Fibroblast of skin of back (primary cell): Measurements from ENCODE around the gene CPXM2. TPM values are rescaled to one million over a fixed set of nuclear protein-coding genes. Genes with fewer than 3 reads are reported as not detected.

Source experiments
- DNase-seq: peaks from one replicate; pipeline ENCODE4 v3.0.0-alpha.2; 2013
- polyA plus RNA-seq, 2 experiments: library from polyadenylated mRNA; unstranded; fragments of 120-200 nt; gene quantifications; one replicate each; pipeline ENCODE4 v1.2.1, GENCODE V29; 2013; ENCODE audit not compliant: insufficient read length in 2 of 2

Gene CPXM2
- polyA plus RNA-seq (2013, experiment 1 of 2; ENCODE audit: insufficient read length): 1.9 TPM
- 1.6 TPM for polyA plus RNA-seq (2013, experiment 2 of 2; ENCODE audit: insufficient read length)

DNA sequence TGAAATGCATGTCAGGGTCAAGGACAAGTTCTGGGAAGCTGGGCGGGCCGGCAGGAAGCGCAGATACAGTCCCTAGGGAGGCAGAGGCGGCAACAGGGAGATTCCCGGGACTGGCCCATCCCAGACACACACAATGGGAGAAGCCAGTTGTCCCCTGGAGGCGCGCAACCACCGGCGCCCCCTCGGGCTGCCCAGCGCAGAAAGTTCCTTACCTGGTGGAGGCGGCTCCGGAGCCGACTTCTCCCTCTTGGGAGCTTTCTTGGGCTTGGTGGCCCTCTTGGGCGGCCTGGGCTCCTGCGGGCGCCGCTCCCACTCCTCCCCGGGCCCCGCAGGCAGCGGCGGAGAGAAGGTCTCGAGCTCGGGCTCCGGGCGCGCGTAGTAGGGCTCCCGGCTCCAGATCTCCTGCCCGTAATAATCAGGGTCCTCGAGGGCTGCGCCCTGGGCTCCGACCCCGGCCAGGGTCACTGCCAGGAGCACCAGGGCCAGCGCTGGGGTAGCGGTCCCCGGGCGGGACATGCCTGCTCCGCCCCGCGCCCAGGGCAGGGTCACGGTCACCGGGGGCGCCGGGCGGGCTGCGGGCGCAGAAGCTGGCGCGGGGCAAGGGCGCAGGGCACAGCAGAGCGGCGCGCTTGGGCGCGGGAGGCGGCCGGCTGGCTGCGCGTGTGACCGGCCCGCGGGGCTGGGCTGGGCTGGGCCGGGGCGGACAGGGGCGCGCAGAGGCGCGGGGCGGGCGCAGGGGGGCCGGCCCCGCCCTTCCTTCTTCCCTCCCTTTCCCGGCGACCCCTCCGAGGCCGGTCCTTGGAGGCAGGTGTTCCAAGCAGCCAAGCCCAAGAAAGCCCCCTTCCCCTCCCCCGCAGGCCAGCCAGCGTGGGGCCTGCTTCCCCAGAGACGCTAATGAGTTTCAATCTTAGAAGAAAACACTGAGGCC lies at the start of gene CPXM2:
TSS of gene CPXM2 (minus strand) at position 664 of the 928 bp plus-strand sequence. CDS start at position 516, 148 bp downstream.
- peak; percentile 11 for DNase-seq

- DNase-seq: no peak
These were observed 48.0 kb upstream of the CPXM2 start for GRCh38 chr10:123939591-123939990.

DNA sequence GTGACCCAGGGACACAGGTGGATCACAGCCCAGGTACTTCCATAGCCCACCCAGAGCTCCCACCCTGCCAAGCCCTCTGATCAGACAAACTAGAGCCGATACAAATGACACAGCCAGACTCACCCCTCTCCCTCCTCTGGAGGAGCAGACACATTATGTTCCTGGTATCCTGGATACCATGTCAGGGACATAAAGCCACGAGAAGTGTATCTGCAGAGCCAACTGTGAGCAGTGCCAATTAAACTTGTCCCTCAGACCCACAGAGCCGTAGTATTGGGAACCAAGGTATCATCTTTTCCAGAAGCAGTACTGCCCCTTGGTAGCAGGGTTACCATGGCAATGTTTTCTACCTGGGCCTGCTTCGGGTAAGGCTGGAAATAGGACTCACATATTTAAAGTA lies 47.3 kb upstream of the CPXM2 start:
- DNase-seq: no peak

- DNase-seq: peak; percentile 27
These were observed 44.8 kb upstream of the CPXM2 start for GRCh38 chr10:123936426-123936825.

DNA sequence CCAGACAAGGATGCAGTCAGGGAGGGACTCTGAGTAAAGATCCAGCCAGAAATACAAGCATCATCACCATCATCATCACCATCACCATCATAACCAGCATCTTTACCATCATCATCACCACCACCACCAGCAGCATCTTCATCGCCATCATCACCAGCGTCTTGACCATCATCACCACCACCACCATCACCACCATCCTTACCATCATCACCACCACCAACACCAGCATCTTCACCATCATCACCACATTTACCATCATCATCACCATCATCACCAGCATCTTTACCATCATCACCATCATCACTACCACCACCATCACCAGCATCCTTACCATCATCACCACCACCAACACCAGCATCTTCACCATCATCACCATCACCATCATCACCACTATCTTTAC lies 44.1 kb upstream of the CPXM2 start:
- DNase-seq: no peak

- DNase-seq: no peak
These were observed 43.2 kb upstream of the CPXM2 start for GRCh38 chr10:123934846-123935245.

DNA sequence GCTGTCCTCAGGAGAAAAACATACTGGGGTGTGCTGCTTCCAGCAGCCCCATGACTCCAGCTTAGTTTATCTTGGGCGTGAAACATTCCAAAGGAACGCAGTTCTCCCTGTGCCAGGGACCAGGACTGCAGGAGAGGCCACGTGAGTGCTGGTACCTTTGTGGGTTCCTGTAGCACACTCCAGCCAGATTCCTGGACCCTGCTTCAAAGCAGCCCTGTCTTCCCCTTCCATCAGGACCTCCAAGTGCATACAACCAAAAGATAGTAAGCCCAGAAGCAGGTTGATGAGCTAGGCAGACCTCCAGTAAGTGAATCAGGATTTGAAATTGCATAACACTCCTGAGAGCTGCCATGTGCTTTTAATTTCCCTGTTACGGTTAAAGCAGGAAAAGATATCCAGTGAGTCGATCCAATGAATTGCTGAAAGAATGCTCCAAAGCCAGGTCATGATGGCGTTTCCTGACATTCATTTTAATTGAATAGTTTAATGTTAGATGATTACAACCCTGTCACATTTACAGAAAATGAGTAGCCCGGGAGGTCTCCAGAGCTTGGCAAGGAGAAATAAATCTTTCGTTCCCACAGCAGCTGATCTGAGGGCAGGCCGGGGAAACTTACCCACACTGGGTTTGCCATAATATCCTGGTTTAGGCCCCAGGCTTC lies 38.9 kb upstream of the CPXM2 start:
- peak; percentile 58 for DNase-seq

DNA sequence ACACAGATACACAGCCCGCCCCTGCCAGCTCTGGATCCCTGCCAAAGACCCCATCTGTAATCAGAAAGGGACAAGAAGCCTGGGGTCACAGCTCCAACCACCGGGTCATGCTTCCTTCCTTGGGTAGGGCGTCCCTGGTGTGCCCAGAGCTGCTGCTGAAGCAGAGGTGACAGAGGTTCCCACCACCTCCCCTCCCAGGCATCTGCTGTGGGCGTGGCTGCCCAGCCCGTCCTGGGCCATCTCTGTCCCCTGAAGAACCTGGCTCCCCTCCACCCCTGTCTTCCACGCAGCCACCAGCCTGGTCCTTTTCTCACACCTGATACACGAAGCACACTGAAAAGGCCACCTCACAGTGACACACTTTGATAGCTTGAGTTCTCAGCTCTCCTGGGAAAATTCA lies 38.2 kb upstream of the CPXM2 start:
- no peak for DNase-seq

- no peak for DNase-seq
These were observed 36.8 kb upstream of the CPXM2 start for GRCh38 chr10:123928427-123928826.

GRCh38 chr10:123926401-123927264 lies 35.0 kb upstream of the CPXM2 start:
- peak; percentile 57 for DNase-seq

DNA sequence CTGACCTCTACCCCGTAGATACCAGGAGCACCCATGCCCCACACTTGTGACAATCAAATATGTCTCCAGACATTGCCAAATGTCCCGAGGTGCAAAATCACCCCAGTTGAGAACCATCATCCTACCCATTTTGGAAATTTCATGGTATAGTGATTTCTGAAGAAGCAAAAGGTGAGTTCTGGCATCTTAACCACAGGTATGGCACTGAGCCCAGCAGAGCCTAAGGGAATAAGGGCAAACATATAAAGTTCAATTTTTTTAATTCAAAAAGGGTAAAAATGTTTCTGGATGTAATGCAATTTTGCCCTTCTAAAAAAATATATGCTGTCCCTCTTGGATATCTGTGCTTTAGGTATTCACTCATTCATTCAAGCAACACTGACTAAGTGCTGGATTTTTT lies 30.5 kb upstream of the CPXM2 start:
- no peak for DNase-seq

DNA sequence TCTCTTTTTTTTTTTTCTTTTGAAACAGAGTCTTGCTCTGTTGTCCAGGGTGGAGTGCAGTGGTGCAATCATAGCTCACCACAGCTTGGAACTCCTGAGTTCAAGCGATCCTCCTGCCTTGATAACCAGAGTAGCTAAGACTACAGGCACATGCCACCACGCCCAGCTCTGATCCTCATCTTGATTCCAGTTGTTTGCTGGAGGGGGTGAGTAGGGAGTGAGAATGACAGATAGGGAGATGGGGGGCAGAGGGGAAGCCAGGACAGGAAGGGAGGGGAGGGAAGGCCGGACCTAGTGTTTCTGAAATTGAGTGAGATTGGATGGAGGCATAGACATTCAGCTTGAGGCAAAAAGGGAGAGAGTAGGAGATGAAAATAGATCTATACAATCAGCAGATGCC lies 25.2 kb upstream of the CPXM2 start:
- DNase-seq: no peak

- DNase-seq: no peak
These were observed 22.2 kb upstream of the CPXM2 start for GRCh38 chr10:123913688-123914268.

DNA sequence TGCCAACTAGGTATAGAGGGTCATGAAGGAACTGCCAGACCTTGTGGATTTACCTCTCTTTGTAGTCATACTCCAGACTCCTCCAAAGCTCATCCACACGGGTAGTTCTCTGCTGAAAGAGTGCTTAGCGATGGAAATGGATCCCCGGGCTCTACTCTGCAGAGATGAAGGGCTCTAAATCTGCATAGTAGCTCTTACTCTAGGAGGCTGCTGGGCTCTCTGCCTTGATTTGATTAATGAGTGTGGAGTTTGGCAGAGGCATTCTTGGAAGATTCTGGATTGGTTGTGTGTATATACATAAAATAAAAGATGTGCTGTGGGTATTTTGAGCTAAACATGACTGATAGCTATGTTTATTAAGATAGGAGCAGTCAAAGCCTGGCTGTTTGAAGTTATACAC lies 21.3 kb upstream of the CPXM2 start:
- no peak for DNase-seq

DNA sequence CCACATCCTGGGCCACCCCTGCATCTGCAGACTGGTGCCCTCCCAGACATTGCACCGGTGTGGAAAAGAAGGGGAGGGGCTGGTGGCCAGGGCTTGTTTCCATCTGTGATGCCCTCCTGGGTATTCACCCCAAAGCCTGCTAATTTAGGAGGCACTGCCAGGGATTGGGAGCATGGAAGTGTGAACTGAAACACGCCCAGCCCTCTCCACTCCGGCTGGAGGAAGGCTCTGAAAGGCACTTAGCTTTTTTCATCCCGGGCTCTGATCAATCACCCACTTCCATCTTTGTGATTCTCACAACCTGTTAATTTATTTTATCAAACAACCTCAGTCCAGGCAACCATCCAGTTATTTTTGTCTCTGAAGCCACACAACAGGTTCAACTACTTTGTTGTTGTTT lies 20.9 kb upstream of the CPXM2 start:
- no peak for DNase-seq

DNA sequence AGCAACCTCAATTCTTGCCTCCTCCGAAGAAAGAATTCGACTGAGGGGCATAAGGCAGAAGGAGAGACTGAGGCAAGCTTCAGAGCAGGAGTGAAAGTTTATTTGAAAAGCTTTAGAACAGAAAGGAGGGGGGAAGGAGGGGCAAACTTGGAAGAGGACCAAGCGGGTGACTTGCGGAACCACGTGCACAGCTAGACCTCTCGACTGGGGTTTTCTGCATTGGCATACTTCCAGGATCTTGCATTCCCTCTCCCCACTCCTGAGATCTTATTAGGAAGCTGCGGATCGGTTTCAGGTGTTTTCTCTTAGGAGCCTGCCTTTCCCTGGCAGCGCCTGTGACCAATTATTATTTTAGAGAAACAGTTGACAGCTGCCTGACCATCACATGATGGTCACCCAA lies 20.3 kb upstream of the CPXM2 start:
- no peak for DNase-seq

- no peak for DNase-seq
These were observed 18.3 kb upstream of the CPXM2 start for GRCh38 chr10:123909866-123910265.

DNA sequence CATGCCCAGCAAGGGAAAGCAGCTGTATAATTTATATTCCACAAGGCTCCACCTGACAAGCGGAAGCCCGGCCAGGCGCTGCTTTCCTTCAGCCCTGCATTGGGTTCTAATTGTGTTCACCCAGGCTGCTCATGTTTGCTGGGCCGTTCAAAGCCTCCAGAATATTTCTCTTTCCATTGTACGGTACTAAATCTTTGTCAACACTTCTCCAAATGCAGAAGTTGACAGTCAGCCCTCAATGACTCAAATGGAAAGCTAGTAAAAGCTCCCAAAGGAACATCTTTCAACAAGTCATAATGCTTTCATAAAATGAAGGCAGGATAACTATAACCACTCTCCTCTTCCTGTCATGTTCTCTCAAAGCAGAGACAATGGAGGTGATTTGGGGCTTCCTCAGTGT lies 17.8 kb upstream of the CPXM2 start:
- DNase-seq: no peak

GRCh38 chr10:123908379-123908778 lies 16.8 kb upstream of the CPXM2 start:
- DNase-seq: no peak

- no peak for DNase-seq
These were observed 15.5 kb upstream of the CPXM2 start for GRCh38 chr10:123906884-123907652.

- DNase-seq: no peak
These were observed 14.7 kb upstream of the CPXM2 start for GRCh38 chr10:123906296-123906695.
